Measurements from ENCODE around the gene KIAA0513.

KIAA0513 gene

DNA sequence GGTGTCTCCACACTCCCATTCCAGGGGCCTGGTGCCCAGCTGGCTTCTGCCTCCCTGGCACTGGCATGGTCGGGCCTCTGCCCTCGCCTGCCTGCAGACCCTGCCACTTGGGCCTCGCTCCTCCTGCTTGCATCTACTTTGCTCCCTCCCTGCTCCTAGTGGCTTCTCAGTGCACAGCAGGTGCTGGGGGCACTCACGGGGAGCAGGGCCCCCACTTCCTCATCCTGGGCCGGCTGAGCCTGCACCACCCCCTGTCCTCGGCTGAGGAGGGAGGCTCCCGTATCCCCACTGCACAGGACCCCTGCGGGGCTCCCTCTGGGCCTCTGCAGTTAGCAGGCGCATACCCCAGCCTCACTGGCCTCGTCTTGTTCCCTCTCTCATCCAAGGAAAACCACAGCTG lies 49.4 kb downstream of the KIAA0513 start:
- no peak for DNase-seq (ENCODE audit: low read depth)
- TF ChIP-seq, protein P1, sequence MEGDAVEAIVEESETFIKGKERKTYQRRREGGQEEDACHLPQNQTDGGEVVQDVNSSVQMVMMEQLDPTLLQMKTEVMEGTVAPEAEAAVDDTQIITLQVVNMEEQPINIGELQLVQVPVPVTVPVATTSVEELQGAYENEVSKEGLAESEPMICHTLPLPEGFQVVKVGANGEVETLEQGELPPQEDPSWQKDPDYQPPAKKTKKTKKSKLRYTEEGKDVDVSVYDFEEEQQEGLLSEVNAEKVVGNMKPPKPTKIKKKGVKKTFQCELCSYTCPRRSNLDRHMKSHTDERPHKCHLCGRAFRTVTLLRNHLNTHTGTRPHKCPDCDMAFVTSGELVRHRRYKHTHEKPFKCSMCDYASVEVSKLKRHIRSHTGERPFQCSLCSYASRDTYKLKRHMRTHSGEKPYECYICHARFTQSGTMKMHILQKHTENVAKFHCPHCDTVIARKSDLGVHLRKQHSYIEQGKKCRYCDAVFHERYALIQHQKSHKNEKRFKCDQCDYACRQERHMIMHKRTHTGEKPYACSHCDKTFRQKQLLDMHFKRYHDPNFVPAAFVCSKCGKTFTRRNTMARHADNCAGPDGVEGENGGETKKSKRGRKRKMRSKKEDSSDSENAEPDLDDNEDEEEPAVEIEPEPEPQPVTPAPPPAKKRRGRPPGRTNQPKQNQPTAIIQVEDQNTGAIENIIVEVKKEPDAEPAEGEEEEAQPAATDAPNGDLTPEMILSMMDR (IDR thresholded peaks at IDR 0.05; ENCODE audit: control insufficient read depth, extremely low read depth, insufficient read depth) = no peak
- no peak overlapping the region for H3K4me3 ChIP-seq (ENCODE audit: low read depth, low read length)

DNA sequence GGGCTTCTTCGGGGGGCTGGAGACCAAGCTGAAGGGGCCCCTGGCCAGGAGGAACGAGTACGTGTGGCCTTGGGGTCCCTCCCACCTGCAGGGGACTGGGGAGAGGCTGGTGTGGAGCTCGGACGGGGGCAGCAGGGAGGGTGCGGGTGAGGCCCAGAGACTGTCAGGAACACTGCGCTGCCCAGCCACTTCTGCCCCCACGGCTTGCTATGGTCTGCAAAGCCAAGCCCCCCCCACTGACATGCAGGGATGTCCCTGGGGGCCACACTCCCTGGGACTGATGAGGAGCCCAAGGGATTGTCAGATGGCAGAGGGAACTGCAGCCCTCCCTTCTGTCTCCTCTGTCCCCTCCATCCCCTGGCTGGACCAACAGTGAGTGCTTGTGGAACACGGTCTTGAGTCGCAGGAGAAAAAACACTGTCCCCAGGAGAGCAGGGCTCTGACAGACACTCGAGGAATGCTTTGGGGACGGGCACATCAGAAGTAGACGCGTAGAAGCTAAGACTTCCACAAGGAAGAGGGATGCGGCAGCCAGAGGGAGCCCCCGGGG lies 50.1 kb downstream of the KIAA0513 start:
- no peak for DNase-seq (ENCODE audit: low read depth)
- TF ChIP-seq, protein P1 (IDR thresholded peaks at IDR 0.05; ENCODE audit: control insufficient read depth, extremely low read depth, insufficient read depth) = no peak
- H3K4me3 ChIP-seq (ENCODE audit: low read depth, low read length) = no peak overlapping the region

GRCh38 chr16:85078226-85078625 lies 50.6 kb downstream of the KIAA0513 start:
- DNase-seq (ENCODE audit: low read depth) = no peak
- no peak overlapping the region for H3K4me3 ChIP-seq (ENCODE audit: low read depth, low read length)
- TF ChIP-seq, protein P1 (IDR thresholded peaks at IDR 0.05; ENCODE audit: control insufficient read depth, extremely low read depth, insufficient read depth) = no peak

GRCh38 chr16:85078952-85079351 lies 51.4 kb downstream of the KIAA0513 start:
- H3K4me3 ChIP-seq (ENCODE audit: low read depth, low read length) = no peak overlapping the region
- TF ChIP-seq, protein P1 (IDR thresholded peaks at IDR 0.05; ENCODE audit: control insufficient read depth, extremely low read depth, insufficient read depth) = no peak
- no peak for DNase-seq (ENCODE audit: low read depth)

DNA sequence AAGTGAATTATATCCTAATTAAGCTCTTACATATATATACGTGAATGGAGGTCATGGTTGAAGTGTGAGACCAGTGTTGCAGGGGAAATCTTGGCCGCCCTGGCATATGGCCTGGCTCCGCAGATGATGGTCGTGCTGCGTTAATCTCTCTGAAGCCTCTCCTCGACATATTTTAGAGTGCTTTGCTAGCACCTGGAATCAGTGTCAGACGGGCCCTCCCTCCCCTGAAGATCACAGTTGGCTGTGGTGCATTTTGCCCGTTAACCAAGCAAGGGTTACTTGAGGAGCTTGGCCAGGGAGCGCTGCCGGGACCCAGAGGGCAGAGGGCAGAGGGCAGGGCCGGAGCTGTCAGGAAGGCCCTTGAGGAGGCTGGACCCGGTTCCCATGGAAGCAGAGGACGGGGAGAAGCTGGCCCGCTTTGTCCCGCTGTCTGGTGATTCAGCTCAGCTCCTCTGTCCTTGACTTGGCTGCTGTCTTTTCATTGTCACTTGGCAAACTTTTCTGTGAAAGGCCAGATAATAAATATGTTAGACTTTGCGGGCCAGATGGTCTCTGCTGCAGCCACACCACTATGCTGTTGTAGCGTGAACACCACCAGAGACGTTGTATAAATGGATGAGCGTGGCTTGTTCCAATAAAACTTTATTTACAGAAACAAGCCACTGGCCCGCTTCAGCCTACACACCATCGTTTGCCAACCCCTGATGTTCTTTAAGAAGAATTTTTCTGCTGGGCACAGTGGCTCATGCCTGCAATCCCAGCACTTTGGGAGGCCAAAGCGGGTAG lies 52.4 kb downstream of the KIAA0513 start:
- no peak for DNase-seq (ENCODE audit: low read depth)
- TF ChIP-seq, protein P1 (IDR thresholded peaks at IDR 0.05; ENCODE audit: control insufficient read depth, extremely low read depth, insufficient read depth) = no peak
- no peak overlapping the region for H3K4me3 ChIP-seq (ENCODE audit: low read depth, low read length)

DNA sequence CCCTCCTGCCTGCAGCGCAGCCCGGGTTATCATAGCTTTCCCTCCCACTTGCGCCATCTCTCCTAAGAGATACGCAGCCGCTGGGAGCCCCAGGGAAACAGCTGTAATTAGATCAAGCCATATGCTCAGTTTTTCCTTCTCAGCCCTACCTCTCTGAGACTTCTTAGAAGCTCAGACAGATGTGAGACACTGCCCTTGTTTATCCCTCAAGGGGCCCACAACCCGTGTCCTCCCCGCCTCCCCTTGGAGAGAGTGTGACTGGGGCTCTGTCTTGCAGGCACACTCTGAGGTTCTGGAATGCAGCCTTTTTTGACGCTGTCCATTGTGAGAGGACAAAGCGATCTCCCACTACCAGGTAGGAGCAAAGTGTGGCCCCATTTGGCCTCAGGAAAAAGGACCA lies 53.4 kb downstream of the KIAA0513 start:
- TF ChIP-seq, protein P1 (IDR thresholded peaks at IDR 0.05; ENCODE audit: control insufficient read depth, extremely low read depth, insufficient read depth) = no peak
- no peak overlapping the region for H3K4me3 ChIP-seq (ENCODE audit: low read depth, low read length)
- no peak for DNase-seq (ENCODE audit: low read depth)

All from LNCaP clone FGC (cell line).